GM21423 (cell line): Measurements from ENCODE around the gene ARHGEF4.
"Not testable (repeated sequence)": the region's sequence is repeated elsewhere in the genome, so short reads cannot be mapped to it uniquely, and the experiment has no call there.

Experiments
- ATAC-seq: cut with Tn5 transposase; IDR thresholded peaks from one replicate; pipeline ENCODE4 v1.9.1; 2021; ENCODE audit warnings: mild to moderate bottlenecking, moderate library complexity; ENCODE audit not compliant: unreplicated experiment

The ARHGEF4 gene

DNA sequence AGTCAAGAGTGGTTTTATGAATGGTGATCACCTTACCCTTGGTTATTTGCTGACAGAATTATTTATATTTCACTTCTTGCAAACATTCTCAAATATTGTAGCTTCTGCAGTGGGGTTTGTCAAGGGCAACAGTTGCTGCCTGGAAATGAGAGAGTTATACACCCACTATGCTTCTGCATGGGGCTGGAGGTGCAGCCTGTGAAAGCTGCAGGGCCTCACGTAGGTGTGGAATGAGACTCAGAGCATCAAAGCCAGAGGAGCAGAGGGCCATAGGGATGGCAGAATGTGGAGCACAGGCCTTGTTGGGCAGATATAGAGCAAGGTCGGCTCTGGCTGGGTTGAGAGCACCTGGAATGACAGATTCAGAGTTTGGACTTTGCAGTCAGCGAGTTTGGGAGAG is 128.2 kb downstream of the ARHGEF4 start:
- no peak for ATAC-seq

DNA sequence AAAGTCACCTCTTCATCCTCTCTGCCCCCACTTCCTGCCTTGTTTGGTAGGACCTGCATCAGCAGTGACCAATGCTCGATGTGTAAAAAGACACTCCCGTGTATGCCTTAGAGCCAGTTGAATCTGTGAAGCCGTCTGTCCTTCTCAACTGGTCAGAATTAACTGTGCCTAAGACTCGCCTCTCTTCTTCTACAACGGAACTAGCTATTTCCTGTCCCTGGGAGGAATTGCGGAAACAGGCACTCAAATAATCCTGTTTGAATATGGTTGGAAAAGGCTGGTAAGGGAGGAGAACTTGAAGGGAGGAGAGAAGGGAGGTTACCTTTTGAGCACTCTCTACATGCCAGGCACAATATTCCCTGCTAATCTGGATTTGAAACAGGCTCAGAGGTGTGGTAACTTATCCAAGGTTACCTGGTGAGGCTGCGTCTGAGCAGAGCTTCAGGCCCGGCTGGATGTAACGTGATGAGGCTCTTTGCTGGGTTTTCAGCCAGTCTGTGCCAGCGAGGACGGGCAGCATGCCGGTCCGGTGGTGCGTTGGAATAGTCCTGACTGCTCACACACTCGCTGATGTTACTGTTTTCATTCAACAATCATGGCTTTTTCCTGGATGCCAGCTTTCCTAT is 129.5 kb downstream of the ARHGEF4 start:
- ATAC-seq: no peak

DNA sequence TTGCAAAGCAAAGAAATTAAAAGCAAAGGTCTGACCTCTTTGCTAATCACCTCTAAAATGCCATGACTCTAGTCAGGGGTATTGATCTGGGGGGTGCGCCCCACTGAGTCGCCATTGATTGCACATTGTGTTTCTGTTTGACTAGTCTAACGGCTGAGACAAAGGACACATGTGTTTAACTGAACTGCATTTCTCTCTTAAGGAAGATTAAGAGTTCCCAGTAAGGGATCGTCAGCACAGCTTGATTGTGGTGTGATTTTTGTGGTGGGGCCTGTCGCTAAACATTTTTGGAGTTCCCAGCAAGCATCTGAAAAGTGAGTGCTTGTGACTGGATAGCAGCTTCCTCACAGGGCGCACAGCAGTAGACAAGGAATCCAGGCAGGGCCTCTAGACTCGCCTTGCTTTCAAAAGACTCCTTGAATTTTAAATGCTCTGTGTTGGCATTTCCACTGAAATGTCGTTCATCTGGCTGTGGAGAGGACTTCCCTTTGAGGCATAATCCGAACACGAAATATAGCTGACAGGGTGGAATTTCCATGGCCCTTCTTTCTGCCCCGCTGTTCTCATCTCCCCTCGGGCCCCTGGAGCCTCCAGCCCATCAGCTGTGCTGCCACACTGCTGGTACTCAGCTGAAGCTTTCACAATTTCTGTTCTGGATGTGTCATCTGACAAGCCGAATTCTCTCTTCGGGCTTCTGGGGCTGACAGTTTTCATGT is 130.2 kb downstream of the ARHGEF4 start:
- ATAC-seq: no peak

DNA sequence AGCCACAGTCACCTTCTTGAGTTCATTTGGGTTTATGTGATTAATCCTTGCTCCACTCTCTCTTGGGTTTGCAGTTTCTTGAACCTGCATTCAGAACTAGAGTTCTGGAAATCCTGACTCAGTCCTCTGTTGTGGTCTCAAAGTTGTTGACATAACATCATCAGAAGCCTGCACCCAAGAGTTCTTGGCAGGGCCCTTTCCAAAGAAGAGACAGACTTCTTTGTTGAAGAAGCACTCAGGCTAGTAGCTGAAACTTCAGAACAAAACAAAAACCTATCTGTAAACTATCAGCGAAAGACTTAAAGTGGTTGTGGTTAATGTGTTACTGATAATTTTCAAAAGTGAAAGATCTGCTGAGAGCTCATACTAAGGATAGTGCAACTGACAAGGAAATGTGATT is 135.7 kb downstream of the ARHGEF4 start:
- peak; percentile 92 for ATAC-seq

DNA sequence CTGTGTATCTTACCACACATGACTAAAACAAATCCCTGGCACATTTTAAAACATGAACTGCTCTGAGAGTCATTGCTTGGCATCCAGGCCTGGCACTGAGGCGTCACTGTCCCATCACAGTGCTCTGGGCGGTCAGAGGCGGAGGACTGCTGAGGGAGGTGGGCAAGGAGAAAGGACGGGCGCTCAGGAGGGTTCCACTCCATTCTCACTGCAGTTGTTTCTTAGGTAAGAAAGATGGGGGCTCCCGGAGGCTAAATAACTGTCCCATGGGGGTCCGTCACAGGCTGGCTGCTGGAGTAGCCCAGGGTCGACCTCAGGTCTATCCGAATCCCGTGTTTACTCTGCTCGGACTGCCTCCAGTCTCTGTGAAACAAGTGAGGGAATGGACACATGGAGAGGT is 139.0 kb downstream of the ARHGEF4 start:
- no peak for ATAC-seq

DNA sequence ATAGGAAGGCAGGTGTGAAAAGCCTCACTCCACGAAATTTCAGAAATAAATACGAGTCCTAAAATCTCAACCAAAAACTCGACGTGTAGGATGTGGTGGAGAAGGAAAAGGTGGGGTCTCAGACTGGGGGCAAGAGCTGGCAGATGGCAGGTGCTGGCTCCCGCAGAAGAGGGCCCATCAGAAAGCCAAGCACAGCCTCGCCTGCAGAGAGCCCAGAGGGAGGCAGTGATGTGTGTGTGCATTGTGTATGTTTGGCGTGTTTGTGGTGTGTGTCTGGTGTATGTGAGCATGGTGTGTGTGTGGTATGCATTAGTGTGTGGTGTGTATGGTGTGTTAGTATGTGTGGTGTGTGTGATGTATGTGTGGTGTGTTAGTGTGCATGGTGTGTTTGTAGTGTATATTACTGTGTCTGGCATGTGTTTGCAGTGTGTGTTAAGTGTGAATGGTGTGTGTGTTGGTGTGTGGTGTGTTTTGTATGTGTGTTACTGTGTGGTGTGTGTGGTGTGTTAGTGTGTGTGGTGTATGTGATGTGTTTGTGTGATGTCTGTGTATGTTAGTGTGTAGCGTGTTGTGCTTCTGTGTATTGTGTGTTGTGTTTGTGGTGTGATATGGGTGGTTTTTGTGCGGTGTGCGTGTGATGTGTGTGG is 140.0 kb downstream of the ARHGEF4 start:
- ATAC-seq: no peak

DNA sequence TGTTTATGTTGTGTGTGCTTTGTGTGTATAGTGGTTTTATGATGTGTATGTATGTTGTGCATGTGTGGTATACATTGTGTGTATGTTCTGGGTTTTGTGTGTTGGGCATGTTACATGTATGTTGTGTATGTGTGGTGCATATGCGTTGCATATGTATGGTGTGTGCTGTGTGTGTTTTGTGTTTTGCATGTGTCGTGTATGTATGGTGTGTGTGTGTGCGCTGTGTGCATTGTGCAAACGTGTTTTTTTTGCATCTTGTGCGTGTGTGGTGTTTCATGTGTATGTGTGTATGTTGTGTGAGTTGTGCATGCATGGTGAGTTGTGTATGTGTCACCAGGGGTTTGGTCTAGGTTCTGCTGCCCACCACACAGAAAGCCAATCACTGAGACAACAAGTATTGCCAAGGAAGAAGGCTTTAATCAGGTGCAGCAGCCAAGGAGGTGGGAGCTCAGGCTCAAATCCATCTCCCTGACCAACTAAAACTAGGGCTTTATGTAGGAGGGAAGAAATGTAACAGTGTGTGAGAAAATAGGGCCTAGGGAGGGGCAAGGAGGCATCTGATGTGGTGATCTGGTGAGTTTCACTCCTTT is 140.8 kb downstream of the ARHGEF4 start:
- no peak for ATAC-seq

DNA sequence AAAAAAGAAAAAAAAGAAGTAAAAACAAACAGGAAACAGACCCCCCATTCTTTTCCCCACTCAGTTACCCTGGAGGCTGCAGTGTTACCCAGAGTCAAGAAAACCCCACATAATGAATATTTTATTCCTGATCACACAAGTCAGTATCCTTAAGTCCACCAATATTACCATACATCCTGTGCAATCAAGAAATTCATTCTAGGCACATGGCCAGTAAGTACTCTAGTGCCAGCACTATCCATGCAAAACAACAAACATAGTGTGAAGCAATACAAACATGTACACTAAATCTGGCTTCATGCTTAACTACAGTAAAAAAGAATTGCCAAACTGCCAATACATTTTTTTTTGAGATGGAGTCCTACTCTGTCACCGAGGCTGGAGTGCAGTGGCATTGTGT is 145.0 kb downstream of the ARHGEF4 start:
- ATAC-seq: no peak

DNA sequence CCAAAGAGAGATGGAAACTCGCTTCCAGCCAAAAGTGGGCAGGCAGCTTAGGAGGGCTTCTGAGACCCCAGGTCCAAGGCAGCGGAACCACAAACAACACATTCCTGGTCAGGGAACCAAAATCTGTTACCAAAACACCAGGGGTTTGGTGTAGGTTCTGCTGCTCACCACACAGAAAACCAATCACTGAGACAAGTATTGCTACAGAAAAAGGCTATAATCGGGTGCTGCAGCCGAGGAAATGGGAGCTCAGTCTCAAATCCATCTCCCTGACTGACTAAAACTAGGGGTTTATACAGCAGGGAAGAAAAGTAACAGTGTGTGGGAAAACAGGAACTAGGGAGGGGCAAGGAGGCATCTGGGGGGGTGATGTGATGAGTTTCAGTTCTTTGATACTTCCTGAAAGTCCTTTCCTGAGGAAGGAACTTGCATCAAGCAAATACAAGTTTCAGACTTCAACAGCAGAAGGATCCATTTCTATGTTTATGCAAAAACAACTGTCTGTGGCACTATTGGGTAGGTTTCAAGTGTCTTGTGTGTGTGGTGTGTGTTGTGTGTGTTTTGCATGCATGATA is 148.6 kb downstream of the ARHGEF4 start:
- ATAC-seq: no peak

DNA sequence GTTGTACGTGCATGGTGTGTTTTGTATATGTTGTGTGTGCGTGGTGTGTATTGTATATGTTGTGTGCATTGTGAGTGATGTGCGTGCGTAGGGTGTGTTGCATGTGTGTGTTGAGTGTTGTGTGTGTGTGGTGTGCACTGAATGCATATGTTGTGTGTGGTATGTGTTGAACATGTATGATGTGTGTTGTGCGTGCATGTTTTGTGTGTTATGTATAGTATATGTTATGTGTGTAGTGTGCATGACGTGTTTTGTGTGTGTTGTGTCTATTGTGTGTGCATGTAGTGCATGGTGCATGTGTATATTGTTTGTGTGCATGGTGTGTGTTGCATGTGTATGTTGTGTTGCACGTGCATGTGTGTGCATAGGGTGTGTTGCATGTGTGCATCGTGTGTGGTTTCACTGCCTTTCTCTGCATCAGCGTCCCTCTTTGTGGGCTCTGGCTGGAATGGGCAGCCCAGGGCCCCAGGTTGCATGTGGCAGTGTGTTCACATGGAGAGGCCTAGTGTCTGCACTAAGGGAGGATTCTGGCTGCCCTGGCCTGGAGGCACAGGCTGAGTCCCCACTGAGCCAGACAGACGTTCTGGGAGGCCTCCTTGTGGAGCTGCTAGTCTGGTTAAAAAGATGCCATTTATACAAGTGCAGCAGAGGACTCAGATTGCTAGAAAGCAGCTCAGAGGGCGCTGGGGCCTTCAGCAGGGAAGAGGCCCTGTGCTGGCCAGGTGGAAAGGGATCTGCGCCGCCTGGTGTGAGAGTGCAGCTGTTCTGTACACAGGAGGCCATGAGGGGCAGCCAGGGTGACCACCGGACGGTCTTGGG is 149.3 kb downstream of the ARHGEF4 start:
- ATAC-seq: no peak

DNA sequence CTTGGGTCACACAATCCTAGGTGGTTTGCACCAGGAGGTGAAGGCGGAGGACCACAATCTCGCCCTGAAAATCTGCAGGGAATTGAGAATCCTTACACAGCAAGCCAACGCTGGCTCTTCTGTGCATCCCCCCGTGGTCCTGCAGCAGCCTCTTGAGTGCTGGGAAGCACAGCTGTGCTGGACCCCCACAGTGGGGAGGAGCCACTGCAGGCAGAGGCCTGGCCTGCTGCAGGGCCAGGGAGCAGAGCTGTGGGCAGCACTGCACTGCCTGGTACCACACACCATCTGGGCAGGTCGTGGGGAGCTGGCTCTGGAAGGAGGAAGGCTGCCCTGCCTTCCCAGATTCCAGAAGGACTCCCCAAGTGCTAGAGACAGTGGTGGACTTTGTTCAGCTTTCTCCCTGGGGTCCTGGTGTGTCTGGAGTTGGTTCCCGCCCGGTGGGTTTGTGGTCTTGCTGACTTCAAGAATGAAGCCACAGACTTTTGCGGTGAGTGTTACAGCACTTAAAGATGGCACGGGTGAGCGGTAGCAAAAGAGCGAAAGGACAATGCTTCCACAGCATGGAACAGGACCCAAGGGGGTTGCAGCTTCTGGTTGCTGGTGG is 150.3 kb downstream of the ARHGEF4 start:
- no peak for ATAC-seq

DNA sequence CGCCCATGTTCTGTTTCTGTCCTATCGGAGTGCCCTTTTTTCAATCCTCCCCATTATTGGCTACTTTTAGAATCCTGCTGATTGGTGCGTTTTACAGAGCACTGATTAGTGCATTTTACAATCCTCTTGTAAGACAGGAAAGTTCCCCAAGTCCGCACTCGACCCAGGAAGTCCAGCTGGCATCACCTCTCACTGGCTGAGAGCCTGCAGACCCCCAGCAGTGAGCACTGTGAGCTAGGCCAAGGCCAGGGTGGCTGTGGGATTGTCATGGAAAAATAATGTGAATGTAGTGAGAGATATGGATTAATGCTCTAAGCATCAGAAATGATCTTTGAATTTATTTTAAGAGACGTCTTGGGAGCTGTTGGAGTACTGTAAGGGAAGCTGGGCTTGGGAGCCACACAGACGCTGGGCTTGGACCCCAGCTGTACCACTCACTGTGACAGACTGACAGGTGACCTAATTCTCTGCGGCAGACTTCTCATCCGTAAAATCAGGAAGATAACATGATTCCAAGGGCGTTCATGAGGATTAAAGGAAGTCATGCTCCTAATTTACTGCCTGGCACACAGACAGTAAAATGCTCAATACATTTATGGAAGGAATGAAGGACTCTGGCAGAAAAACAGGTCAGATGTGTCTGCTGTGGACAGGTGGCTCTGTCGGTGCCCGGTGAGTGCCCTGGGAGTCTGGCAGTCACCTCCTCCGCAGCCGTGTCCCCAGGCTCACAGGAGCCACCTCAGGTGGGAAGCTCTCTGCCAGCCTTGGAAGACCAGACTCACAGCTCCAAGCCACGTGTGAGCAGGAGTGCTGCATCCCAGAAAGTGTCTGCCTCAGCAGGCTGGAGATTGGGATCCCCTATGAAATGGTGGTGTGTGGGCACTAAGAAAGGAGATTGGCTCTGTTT is 151.1 kb downstream of the ARHGEF4 start:
- no peak for ATAC-seq

DNA sequence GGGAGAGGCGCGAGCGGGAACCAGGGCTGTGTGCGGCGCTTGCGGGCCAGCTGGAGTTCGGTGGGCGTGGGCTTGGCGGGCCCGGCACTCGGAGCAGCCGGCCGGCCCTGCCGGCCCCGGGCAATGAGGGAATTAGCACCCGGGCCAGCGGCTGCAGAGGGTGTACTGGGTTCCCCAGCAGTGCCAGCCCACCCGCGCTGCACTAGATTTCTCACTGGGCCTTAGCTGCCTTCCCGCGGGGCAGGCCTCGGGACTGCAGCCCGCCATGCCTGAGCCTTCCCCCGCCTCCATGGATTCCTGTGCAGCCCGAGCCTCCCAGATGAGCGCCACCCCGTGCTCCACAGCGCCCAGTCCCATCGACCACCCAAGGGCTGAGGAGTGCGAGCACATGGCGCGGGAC is 154.7 kb downstream of the ARHGEF4 start:
- not testable (repeated sequence) for ATAC-seq

DNA sequence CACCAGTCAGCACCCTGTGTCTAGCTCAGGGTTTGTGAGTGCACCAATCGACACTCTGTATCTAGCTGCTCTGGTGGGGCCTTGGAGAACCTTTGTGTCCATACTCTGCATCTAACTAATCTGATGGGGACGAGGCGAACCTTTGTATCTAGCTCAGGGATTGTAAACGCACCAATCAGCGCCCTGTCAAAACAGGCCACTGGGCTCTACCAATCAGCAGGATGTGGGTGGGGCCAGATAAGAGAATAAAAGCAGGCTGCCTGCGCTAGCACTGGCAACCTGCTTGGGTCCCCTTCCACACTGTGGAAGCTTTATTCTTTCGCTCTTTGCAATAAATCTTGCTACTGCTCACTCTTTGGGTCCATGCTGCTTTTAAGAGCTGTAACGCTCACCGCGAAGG is 155.3 kb downstream of the ARHGEF4 start:
- ATAC-seq: not testable (repeated sequence)

DNA sequence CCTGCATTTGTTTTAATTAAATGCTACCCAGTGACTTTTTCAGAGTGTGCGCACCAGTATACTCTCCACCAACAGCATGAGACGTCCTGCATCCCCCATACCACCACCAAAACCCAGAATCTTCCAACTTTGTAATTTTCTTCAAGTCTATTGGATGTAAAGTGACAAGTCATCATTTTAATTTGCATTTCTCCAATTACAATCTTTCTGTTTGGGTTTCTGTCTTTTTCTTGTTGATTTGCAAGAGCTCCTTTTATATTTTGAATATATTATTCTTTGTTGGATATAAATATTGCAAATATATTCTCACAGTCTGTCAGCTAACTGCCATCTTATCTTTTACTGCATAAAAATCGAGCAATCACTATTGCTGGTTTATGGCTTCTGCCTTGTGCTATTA is 160.0 kb downstream of the ARHGEF4 start:
- ATAC-seq: no peak

DNA sequence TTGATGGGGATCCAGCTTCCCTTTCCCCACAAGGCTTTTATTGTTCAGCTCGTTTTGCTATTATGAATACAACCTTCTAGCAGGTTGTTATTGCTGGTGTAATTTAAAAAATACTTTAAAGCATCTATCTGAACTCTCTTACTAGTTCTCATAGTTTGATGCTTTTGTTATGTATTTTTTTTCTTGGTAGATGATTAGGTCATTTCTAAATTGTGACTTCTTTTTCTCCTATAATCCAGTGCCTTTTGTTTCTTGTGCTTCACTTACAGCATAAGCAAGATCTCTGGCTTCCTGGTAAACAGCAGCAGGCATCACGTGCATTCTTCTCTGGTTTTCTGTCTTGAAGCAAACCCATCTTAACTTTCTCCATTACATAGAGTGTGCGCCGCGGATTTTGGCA is 160.5 kb downstream of the ARHGEF4 start:
- no peak for ATAC-seq

DNA sequence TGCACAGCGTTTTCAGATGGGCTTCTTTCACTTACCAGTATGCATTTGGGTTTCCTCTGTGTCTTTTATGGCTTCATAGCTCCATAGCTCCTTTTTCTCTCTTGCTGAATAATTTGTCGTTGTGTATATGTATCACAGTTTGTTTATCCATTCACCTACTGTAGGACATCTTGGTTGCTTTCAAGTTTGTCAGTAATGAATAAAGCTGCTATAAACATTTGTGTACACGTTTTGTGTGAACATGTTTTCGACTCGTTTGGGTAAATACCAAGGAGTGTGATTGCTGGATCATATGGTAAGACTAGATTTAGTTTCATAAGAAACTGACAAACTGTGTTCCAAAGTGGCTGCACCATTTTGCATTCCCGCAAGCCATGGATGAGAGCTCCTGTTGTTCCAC is 161.8 kb downstream of the ARHGEF4 start:
- no peak for ATAC-seq

DNA sequence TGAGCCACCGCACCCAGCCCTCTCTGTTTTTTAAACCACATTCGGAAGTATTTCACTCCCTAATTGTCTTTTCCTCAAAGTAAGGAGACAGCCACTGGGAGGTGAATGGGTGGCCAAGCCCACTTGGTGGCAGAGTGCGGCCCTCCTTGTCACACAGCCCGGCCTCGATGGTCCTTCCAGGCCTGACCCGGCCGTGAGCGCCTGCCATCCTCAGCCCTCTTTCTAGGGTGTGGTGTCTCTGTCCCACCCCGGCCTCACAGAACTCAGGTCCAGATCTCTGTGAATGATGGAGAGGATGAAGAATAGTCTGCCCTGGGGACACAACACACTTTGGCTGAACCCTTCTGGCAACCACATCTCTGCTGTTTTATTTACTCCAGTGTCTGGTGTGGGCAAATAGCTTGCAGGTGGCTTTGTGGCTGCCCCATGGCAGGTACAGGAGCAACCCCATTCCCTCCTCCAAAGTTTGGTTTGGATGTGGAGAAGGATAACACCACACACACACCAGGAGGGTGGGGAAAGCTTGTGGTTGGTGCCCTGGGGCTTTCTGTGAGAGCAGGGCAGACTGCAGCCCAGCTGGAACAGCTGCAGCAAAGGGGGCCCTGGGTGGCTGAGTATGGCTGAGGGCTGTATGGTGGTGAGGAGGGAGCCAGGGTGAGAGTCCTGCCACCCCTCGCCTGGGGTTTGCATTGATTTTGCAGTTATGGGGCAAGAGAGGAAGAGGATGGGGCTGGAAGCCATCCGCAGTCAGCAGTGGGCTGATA is 167.9 kb downstream of the ARHGEF4 start:
- no peak for ATAC-seq
